Measurements from ENCODE around the gene ARMC2. TPM values are rescaled to one million over a fixed set of nuclear protein-coding genes. Genes with fewer than 3 reads are reported as not detected.

ARMC2 gene
- total and polyA plus RNA-seq, 2 experiments from 2014 or later = 2.7 to 4.4 TPM

DNA sequence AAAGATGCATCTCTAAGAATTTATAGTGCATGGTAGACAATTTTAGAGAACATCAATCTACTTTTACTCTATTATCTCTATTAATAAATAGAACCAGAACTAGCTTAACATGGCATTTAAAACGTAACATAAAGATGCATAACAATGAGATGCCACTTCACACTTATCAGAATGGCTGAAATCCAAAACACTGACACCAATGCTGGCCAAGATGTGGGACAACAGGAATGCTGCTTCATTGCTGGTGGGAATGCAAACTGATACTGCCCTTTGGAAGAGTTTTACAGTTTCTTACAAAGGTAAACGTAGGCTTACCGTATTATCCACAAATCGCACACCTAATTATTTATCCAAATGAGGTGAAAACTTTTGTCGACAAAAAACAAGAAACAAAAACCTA is 151.2 kb downstream of the ARMC2 start:
- Histone ChIP-seq H3K79me2 (replicated peaks; ENCODE audit: insufficient read depth) (peaks cover 13% of the 10 kb centered on the region; the same call in 1 of the 2 replicates), H3K27me3 (ENCODE audit: insufficient read depth) (no peaks in the 10 kb centered on the region)
- no peaks in the 10 kb centered on the region for H3K4me1 Mint-ChIP-seq

More for the DNA sequence above, 151.2 kb downstream of the ARMC2 start:
- H3K4me3 ChIP-seq = no peak overlapping the region
- Mint-ChIP-seq H3K36me3 (ENCODE audit: low read depth) (peaks cover 8% of the 10 kb centered on the region; the same call in 2 of the 3 replicates), H3K27ac (no peak overlapping the region), H3K4me3 (no peak overlapping the region), H3K27me3 (ENCODE audit: insufficient read depth, low read depth, poor library complexity) (no peaks in the 10 kb centered on the region), H3K9me3 (no peaks in the 10 kb centered on the region)
- H3K36me3 ChIP-seq (ENCODE audit: insufficient read depth) = peaks cover 5% of the 10 kb centered on the region; the same call in 1 of the 2 replicates
- H3K27ac ChIP-seq (ENCODE audit: low read depth) = no peak overlapping the region
- TF ChIP-seq CREB1 (CRISPR knock-in tag; IDR thresholded peaks at IDR 0.05; ENCODE audit: low read depth) (no peak), STAT1 (IDR thresholded peaks at IDR 0.05; ENCODE audit: unreplicated experiment) (no peak), JUNB (IDR thresholded peaks at IDR 0.05; ENCODE audit: unreplicated experiment) (no peak), EZH2phosphoT487 (IDR thresholded peaks at IDR 0.05; ENCODE audit: unreplicated experiment) (no peak), EZH2 (IDR thresholded peaks at IDR 0.05; ENCODE audit: low read depth, unreplicated experiment) (no peak), ZNF331 (CRISPR knock-in tag; IDR thresholded peaks at IDR 0.05; ENCODE audit: low read depth) (no peak), ZNF114 (CRISPR knock-in tag; IDR thresholded peaks at IDR 0.05) (no peak), POLR2AphosphoS5 (IDR thresholded peaks at IDR 0.05; ENCODE audit: low read depth) (no peak), NANOG (IDR thresholded peaks at IDR 0.05; ENCODE audit: borderline replicate concordance) (no peak)
- TF ChIP-seq, protein P1, sequence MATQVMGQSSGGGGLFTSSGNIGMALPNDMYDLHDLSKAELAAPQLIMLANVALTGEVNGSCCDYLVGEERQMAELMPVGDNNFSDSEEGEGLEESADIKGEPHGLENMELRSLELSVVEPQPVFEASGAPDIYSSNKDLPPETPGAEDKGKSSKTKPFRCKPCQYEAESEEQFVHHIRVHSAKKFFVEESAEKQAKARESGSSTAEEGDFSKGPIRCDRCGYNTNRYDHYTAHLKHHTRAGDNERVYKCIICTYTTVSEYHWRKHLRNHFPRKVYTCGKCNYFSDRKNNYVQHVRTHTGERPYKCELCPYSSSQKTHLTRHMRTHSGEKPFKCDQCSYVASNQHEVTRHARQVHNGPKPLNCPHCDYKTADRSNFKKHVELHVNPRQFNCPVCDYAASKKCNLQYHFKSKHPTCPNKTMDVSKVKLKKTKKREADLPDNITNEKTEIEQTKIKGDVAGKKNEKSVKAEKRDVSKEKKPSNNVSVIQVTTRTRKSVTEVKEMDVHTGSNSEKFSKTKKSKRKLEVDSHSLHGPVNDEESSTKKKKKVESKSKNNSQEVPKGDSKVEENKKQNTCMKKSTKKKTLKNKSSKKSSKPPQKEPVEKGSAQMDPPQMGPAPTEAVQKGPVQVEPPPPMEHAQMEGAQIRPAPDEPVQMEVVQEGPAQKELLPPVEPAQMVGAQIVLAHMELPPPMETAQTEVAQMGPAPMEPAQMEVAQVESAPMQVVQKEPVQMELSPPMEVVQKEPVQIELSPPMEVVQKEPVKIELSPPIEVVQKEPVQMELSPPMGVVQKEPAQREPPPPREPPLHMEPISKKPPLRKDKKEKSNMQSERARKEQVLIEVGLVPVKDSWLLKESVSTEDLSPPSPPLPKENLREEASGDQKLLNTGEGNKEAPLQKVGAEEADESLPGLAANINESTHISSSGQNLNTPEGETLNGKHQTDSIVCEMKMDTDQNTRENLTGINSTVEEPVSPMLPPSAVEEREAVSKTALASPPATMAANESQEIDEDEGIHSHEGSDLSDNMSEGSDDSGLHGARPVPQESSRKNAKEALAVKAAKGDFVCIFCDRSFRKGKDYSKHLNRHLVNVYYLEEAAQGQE (IDR thresholded peaks at IDR 0.05; ENCODE audit: unreplicated experiment) = no peak
- TF ChIP-seq, protein P2, sequence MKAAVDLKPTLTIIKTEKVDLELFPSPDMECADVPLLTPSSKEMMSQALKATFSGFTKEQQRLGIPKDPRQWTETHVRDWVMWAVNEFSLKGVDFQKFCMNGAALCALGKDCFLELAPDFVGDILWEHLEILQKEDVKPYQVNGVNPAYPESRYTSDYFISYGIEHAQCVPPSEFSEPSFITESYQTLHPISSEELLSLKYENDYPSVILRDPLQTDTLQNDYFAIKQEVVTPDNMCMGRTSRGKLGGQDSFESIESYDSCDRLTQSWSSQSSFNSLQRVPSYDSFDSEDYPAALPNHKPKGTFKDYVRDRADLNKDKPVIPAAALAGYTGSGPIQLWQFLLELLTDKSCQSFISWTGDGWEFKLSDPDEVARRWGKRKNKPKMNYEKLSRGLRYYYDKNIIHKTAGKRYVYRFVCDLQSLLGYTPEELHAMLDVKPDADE (IDR thresholded peaks at IDR 0.05) = no peak
- TF ChIP-seq, protein P3, sequence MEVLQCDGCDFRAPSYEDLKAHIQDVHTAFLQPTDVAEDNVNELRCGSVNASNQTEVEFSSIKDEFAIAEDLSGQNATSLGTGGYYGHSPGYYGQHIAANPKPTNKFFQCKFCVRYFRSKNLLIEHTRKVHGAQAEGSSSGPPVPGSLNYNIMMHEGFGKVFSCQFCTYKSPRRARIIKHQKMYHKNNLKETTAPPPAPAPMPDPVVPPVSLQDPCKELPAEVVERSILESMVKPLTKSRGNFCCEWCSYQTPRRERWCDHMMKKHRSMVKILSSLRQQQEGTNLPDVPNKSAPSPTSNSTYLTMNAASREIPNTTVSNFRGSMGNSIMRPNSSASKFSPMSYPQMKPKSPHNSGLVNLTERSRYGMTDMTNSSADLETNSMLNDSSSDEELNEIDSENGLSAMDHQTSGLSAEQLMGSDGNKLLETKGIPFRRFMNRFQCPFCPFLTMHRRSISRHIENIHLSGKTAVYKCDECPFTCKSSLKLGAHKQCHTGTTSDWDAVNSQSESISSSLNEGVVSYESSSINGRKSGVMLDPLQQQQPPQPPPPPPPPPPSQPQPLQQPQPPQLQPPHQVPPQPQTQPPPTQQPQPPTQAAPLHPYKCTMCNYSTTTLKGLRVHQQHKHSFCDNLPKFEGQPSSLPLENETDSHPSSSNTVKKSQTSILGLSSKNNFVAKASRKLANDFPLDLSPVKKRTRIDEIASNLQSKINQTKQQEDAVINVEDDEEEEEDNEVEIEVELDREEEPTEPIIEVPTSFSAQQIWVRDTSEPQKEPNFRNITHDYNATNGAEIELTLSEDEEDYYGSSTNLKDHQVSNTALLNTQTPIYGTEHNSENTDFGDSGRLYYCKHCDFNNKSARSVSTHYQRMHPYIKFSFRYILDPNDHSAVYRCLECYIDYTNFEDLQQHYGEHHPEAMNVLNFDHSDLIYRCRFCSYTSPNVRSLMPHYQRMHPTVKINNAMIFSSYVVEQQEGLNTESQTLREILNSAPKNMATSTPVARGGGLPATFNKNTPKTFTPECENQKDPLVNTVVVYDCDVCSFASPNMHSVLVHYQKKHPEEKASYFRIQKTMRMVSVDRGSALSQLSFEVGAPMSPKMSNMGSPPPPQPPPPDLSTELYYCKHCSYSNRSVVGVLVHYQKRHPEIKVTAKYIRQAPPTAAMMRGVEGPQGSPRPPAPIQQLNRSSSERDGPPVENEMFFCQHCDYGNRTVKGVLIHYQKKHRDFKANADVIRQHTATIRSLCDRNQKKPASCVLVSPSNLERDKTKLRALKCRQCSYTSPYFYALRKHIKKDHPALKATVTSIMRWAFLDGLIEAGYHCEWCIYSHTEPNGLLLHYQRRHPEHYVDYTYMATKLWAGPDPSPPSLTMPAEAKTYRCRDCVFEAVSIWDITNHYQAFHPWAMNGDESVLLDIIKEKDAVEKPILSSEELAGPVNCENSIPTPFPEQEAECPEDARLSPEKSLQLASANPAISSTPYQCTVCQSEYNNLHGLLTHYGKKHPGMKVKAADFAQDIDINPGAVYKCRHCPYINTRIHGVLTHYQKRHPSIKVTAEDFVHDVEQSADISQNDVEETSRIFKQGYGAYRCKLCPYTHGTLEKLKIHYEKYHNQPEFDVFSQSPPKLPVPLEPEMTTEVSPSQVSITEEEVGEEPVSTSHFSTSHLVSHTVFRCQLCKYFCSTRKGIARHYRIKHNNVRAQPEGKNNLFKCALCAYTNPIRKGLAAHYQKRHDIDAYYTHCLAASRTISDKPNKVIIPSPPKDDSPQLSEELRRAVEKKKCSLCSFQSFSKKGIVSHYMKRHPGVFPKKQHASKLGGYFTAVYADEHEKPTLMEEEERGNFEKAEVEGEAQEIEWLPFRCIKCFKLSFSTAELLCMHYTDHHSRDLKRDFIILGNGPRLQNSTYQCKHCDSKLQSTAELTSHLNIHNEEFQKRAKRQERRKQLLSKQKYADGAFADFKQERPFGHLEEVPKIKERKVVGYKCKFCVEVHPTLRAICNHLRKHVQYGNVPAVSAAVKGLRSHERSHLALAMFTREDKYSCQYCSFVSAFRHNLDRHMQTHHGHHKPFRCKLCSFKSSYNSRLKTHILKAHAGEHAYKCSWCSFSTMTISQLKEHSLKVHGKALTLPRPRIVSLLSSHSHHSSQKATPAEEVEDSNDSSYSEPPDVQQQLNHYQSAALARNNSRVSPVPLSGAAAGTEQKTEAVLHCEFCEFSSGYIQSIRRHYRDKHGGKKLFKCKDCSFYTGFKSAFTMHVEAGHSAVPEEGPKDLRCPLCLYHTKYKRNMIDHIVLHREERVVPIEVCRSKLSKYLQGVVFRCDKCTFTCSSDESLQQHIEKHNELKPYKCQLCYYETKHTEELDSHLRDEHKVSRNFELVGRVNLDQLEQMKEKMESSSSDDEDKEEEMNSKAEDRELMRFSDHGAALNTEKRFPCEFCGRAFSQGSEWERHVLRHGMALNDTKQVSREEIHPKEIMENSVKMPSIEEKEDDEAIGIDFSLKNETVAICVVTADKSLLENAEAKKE (CRISPR knock-in tag; IDR thresholded peaks at IDR 0.05) = no peak
- TF ChIP-seq, protein P4, sequence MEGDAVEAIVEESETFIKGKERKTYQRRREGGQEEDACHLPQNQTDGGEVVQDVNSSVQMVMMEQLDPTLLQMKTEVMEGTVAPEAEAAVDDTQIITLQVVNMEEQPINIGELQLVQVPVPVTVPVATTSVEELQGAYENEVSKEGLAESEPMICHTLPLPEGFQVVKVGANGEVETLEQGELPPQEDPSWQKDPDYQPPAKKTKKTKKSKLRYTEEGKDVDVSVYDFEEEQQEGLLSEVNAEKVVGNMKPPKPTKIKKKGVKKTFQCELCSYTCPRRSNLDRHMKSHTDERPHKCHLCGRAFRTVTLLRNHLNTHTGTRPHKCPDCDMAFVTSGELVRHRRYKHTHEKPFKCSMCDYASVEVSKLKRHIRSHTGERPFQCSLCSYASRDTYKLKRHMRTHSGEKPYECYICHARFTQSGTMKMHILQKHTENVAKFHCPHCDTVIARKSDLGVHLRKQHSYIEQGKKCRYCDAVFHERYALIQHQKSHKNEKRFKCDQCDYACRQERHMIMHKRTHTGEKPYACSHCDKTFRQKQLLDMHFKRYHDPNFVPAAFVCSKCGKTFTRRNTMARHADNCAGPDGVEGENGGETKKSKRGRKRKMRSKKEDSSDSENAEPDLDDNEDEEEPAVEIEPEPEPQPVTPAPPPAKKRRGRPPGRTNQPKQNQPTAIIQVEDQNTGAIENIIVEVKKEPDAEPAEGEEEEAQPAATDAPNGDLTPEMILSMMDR (conservative IDR thresholded peaks at IDR 0.05; ENCODE audit: low read depth in 2 of 2) = no peak
- ATAC-seq (no peak), DNase-seq (ENCODE audit: low spot score) (no peak)
- no peak overlapping the region for H3K4me2 ChIP-seq
- H2AFZ ChIP-seq = no peak overlapping the region
- no peaks in the 10 kb centered on the region for H3K9me2 ChIP-seq (ENCODE audit: insufficient read depth)
- H4K20me1 ChIP-seq (replicated peaks; ENCODE audit: insufficient read depth) = 0 out of 2 replicates have a peak, but pooled peaks cover 3% of the 10 kb centered on the region
- no peaks in the 10 kb centered on the region for H3F3A ChIP-seq (replicated peaks; ENCODE audit: low read depth)
- H3K4me1 ChIP-seq (ENCODE audit: insufficient read depth) = no peaks in the 10 kb centered on the region

All from GM23338 (cell line).